ENCODE data around the gene TP53I11. TPM values are rescaled to one million over a fixed set of nuclear protein-coding genes. Genes with fewer than 3 reads are reported as not detected.

The TP53I11 gene
- total RNA-seq, 1 experiment from 2014 or later = 13.5 TPM

GRCh38 chr11:44941259-44942021 is 9.2 kb downstream of the TP53I11 start:
- DNase-seq (ENCODE audit: low spot score) = no peak

- no peak for DNase-seq (ENCODE audit: low spot score)
These were observed 9.8 kb downstream of the TP53I11 start for GRCh38 chr11:44940835-44941234.

GRCh38 chr11:44940404-44940803 is 10.3 kb downstream of the TP53I11 start:
- DNase-seq (ENCODE audit: low spot score) = no peak

- DNase-seq (ENCODE audit: low spot score) = peak; percentile 32
These were observed 10.8 kb downstream of the TP53I11 start for GRCh38 chr11:44939673-44940395.

- no peak for DNase-seq (ENCODE audit: low spot score)
These were observed 12.5 kb downstream of the TP53I11 start for GRCh38 chr11:44938066-44938691.

- DNase-seq (ENCODE audit: low spot score) = no peak
These were observed 13.6 kb downstream of the TP53I11 start for GRCh38 chr11:44936951-44937543.

DNA sequence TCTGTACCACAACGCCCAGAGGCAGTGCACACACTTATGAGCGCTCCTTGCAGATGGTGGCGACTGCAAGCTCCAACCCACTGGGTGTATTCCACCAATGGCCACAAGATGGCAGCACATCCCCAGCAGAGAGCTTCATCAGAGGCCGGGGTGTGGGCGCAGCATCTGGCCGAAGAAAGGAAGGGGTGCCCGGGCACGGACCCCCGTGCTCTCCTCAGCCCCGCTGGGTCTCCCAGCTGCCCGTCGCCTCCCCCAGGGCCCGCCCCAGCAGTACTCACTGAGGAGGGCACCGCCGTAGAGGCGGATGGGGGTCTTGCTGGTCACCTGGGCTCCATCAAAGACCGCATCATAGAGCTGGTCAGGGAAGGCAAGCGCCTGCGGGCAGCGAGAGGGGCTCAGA is 14.2 kb downstream of the TP53I11 start:
- DNase-seq (ENCODE audit: low spot score) = peak; percentile 72

DNA sequence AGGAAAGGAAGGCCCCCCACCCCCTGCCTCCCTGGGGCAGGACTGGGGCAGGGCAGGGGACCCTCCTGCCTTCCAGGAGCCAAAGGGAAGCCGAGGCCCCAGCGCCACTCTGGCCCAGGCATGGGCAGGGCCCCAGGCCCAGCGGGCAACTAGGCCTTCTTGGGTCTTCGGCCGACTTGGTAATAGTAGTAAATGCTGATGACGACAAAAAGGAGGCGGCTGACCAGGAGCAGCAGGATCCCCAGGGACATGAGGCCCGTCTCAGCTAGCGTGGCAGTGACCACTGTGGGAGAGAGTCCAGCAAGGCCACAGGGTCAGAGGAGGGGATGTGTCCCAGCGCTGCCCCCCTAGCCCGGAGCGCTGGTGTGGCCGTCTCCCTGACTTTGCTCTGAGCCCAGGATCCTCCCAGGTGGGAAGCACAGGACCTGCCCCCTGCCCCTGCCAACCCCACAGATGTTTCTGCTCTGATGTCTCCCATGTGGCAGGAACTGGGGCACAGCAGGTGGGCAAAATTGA is 15.9 kb downstream of the TP53I11 start:
- no peak for DNase-seq (ENCODE audit: low spot score)

DNA sequence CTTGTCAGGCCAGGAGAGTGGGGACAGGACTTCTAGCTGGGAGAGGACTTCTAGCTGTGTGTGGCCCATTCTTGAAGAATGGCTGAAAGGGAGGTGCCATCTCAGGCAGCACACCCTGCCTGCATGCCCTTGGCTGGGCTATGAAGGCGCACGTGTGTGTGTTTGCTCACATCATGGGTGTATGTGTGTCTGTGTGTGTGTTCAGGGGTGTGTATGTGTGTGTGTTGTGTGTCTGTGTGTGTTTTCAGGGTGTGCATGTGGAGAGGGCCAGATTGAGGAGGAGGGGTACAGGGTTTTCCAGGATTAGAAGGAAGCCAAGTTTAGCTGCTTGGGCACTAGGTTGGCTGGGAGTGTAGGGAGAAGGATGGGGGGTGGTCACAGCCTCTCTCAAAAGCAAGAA is 16.6 kb downstream of the TP53I11 start:
- DNase-seq (ENCODE audit: low spot score) = no peak

DNA sequence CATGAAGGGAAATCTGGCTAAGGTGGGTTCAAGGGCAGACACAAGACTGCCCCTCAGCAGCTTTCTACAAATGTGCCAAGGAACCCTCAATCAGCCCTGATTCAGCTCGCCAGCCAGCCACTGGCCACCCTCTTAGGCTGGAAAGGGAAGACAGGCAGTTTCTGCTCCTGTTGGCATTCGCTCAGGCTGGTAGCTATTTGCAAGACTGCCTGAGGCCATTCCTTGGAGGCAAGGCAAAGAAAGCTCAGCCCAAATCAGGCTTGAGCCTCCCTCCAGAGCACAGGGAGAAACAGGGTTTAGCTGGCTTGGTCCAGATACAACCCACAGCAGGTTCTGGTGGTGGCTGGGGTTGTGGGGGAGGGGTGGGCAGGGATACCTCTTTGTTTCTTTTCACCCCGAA is 19.2 kb downstream of the TP53I11 start:
- no peak for DNase-seq (ENCODE audit: low spot score)

DNA sequence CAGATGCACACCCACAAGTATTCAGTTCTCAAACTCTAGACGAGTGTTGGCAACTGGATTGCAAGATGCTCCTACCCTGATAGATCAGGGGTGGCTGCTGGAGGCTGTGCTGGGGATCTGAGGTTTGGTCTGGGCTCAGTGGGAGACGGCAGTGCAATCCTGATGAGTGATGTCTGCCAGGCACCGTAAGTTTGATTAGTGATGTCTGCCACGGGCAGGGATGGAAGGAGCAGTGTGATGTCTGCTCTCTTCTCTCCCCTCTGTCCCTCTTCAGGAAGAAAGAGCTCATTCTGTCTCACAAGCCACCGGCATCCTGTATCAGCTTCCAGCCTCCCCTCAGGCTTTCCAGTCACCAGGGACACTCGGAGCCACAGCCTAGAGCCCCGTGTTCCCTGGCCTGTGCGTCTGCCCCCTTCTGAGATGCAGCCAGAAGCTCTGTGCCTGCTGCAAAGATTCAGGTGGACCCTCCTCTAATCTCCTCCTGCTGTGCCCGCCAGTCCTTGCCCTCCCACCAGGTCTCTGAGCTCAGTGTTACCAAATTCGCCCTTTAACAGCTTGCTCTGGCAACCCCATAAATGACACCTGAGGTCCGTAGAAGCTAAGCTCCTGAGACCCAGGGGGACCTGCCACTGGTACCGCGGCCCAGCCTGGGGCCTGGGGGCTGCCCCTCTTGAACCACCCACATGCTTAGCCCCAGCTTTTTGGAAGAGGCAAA is 19.9 kb downstream of the TP53I11 start:
- DNase-seq (ENCODE audit: low spot score) = no peak

DNA sequence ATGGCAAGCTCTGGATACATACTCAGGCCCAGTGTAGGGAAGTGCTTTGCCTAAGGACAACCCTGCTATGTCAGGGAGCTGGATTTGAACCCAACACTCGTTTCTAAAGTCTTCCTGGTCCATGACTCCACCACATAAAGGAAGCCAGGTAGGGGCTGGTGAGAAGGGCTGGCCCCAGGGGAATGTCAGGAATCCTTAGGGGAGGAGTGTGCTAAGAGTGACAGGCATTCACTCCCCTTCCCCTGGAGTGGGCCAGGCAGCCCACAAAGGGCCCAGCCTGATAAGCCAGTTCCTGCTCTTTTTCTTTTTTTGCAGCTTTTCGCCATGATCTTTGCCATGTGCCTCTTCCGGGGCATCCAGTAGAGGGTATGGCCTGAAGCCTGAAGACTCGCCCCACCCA is 21.9 kb downstream of the TP53I11 start:
- DNase-seq (ENCODE audit: low spot score) = no peak

DNA sequence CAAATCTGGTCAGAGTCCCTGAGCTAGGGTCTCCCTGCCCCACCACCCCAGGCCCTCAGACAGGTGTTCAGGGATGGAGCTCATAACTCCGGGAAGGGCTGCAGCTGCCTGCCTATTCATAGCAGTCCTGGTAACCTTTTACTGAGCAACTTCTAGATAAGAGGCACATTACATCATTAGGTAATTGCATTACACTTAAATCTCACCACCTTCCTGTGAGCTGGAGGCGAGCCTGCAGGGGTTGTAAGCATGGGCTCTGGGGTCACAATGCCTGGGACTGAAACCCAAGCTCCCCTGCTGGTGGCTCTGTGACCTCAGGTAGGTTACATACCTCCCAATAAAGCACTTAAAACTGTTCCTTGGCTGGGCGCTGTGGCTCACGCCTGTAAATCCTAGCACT is 22.5 kb downstream of the TP53I11 start:
- DNase-seq (ENCODE audit: low spot score) = no peak

- peak; percentile 77 for DNase-seq (ENCODE audit: low spot score)
These were observed 23.5 kb downstream of the TP53I11 start for GRCh38 chr11:44927174-44927661.

DNA sequence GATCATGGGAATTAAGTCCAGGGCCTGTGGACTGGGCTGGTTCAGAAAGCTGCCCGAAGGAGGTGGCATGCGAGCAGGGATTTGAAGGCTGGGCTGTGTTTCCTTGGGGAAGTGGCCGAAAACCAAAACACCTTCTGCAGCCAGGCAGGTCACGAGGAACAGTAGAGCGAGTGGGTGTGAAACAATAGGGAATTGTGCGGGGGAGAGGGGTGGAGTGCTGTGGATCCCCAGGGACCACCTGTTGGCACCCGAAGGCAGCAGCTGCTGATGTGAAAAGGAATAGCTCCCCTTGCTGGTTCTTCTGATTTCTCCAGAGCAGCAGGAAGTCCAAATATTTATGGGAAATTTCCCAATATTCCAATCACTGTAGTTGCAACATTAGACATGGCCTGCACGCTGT is 24.6 kb downstream of the TP53I11 start:
- no peak for DNase-seq (ENCODE audit: low spot score)

DNA sequence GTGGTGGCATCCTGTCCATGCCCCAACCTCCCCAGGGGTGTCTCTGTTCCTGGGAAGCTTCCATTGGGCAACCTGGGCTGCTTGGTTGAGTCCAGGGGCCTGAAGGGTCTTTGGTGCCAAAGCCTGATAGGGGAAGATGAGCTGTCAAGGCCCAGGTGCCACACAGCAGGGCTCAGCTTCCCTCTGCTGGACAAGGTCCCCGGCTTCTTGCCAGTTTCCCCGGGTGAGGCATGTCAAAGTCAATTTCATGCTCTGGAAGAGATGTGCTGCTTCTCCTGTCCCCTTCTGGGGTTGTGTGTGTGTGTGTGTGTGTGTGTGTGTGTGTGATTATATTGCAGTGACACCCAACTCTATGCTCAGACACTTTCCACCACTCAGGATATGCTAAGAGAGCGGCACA is 26.9 kb downstream of the TP53I11 start:
- DNase-seq (ENCODE audit: low spot score) = no peak

DNA sequence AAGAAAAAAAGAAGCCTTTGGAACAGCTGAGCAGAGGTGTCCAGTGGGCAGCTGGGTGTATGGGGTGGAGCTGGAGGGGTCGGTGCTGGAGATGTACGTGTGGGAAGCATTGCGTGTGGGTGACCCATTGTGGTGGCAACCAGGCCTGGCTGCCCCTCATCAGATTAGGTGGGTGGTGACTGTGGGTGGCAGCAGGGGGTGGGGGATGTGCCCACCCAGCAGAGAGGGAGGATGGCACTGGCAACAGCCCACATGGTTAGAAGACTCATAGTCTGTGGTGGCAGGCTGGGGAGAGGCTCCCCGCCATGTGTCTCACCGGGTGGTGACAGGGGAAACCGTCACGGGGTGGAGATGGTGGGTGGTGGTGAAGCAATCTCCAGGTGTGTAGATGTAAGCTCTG is 27.6 kb downstream of the TP53I11 start:
- no peak for DNase-seq (ENCODE audit: low spot score)

DNA sequence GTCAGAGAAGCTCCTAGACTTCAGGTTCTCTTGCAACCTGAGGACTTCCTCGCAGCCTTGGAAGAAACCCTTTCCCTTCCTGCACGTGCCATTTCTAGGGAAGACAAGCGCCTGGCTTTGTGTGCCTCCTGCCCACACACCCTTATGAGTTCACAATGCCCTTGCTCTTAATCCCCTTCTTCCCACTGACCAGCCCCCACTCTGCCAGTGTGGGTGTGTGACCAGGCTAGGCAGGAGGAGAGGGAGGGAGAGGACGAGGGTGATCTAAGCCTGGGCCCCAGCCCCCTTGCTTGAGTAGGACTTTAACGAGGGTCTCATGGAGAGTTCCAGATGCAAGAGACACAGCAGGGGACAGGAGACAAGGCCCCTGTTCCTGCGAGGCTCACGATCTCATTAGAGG is 30.2 kb downstream of the TP53I11 start:
- no peak for DNase-seq (ENCODE audit: low spot score)

DNA sequence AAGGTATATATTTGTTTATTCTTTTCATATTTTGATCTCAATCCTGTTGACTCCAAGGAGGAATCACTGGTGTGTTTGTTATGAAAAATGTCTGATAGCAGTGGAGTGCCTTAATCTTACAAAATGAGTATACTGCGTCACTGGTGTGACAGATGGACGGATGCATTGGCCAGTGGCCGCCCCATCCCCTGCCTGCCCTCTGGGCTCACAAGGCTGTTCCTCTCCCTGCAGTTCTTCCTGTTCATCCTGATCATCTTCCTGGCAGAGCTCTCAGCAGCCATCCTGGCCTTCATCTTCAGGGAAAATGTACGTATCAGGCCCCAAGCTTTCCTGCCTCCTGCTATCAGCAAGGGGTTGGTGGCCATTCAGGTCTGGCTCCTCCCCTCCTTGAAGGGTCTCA is 32.9 kb downstream of the TP53I11 start:
- DNase-seq (ENCODE audit: low spot score) = no peak

- DNase-seq (ENCODE audit: low spot score) = no peak
These were observed 33.8 kb downstream of the TP53I11 start for GRCh38 chr11:44916801-44917385.

DNA sequence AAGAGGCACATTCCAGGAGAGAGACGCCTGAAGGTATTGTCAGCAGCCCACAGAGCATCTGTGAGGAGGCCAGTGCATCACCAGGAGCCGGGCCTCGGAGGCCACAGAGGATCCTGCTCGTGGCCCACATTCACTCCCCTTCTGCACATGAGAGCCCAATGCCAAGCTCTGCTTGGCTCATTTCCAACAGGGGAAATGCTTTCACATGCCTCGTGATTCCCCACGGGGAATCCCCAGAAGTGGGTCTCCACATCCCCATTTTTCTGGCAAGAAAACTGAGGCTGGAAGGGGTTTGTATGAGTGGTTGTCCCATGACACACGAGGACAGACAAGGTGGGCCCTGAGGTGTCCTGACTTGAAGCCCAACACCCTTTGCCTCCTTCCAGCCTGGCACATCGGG is 34.4 kb downstream of the TP53I11 start:
- DNase-seq (ENCODE audit: low spot score) = no peak
